ENCODE results near the gene SLC31A2. TPM values are rescaled to one million over a fixed set of nuclear protein-coding genes. Genes with fewer than 3 reads are reported as not detected.
"Not testable (repeated sequence)": the region's sequence is repeated elsewhere in the genome, so short reads cannot be mapped to it uniquely, and the experiment has no call there.

Gene SLC31A2
- polyA plus RNA-seq, 3 donors, result 82.9 to 247 (median 188) TPM

- H3K27ac Mint-ChIP-seq, result peak overlapping the region; percentile 77 to 92 (median 91)
Measured at GRCh38 chr9:113148781-113149510, 1.9 kb upstream of the SLC31A2 start.

GRCh38 chr9:113149561-113149960 is 1.2 kb upstream of the SLC31A2 start:
- H3K9me3 Mint-ChIP-seq, H3K4me3 Mint-ChIP-seq: not testable (repeated sequence)
- peaks cover 14 to 27% of the 10 kb centered on the region in 2 donors for H3K36me3 Mint-ChIP-seq

More at GRCh38 chr9:113148781-113149510, 1.9 kb upstream of the SLC31A2 start:
- H3K4me3 ChIP-seq (replicated peaks in 1 of 3; ENCODE audit: low read depth in 2 of 3, low read length in 3 of 3), result peak overlapping the region in 1 of 3 experiments; percentile 26
- peaks cover 8 to 12% (median 11%) of the 10 kb centered on the region in 3 donors for H3K27me3 Mint-ChIP-seq (ENCODE audit: low read depth in 3 of 3)
- H3K36me3 Mint-ChIP-seq, result peaks cover 14 to 24% of the 10 kb centered on the region in 2 donors
- H3K9me3 ChIP-seq (replicated peaks in 1 of 2; ENCODE audit: control insufficient read depth in 1 of 2, insufficient read depth in 1 of 2, low read length in 2 of 2), result no peaks in the 10 kb centered on the region
- H3K79me2 ChIP-seq (ENCODE audit: insufficient read depth, low read length), result peaks cover 30% of the 10 kb centered on the region
- H3K36me3 ChIP-seq (replicated peaks in 1 of 2; ENCODE audit: control insufficient read depth in 1 of 2, insufficient read depth in 2 of 2, low read length in 2 of 2), result peaks cover 4 to 8% of the 10 kb centered on the region in 2 donors
- 50% methylated on average over 2 of the region's 8 CpGs for WGBS (ENCODE audit: insufficient coverage)
- peak overlapping the region; percentile 52 for H2AFZ ChIP-seq (ENCODE audit: insufficient read depth, low read depth, low read length, poor library complexity, severe bottlenecking)
- peaks cover 46% of the 10 kb centered on the region for H3K4me1 Mint-ChIP-seq
- DNase-seq, result peak; percentile 29 to 58 (median 49)
- no peaks in the 10 kb centered on the region for H3K27me3 ChIP-seq (ENCODE audit: control insufficient read depth in 2 of 2, insufficient read depth in 2 of 2, low read length in 2 of 2)
- peak; percentile 42 for TF ChIP-seq CTCF (IDR thresholded peaks at IDR 0.05)
- peaks cover 46 to 47% of the 10 kb centered on the region in 2 donors for H3K4me1 ChIP-seq (ENCODE audit: control insufficient read depth in 1 of 2, insufficient read depth in 2 of 2, low read length in 2 of 2)
- peak overlapping the region; percentile 67 to 74 for H3K27ac ChIP-seq (ENCODE audit: low read depth in 1 of 2, low read length in 2 of 2)
- peak overlapping the region in 1 of 2 donors; percentile 28 for H3K4me3 Mint-ChIP-seq
- peak overlapping the region; percentile 13 for H3K9ac ChIP-seq (ENCODE audit: insufficient read depth, low read length, poor library complexity, severe bottlenecking)
- peaks cover 0 to 3% (median 0%) of the 10 kb centered on the region in 7 donors for H3K9me3 Mint-ChIP-seq
- H3K4me2 ChIP-seq (replicated peaks; ENCODE audit: extremely low read depth, low read length, poor library complexity, severe bottlenecking), result peak overlapping the region; percentile 43
- intact Hi-C loops (cut with micrococcal nuclease), result no loop called here
- H4K20me1 ChIP-seq (ENCODE audit: insufficient read depth, low read length), result peaks cover 16% of the 10 kb centered on the region

More at GRCh38 chr9:113149561-113149960, 1.2 kb upstream of the SLC31A2 start:
- peak overlapping the region; percentile 43 for H3K4me2 ChIP-seq (replicated peaks; ENCODE audit: extremely low read depth, low read length, poor library complexity, severe bottlenecking)
- Mint-ChIP-seq H3K4me1 (peaks cover 52% of the 10 kb centered on the region), H3K27me3 (ENCODE audit: low read depth in 3 of 3) (peaks cover 6 to 12% (median 8%) of the 10 kb centered on the region in 3 donors), H3K27ac (peak overlapping the region; percentile 77 to 92 (median 91))
- peak overlapping the region; percentile 52 for H2AFZ ChIP-seq (ENCODE audit: insufficient read depth, low read depth, low read length, poor library complexity, severe bottlenecking)
- H3K79me2 ChIP-seq (ENCODE audit: insufficient read depth, low read length), result peaks cover 36% of the 10 kb centered on the region
- H3K36me3 ChIP-seq (replicated peaks in 1 of 2; ENCODE audit: control insufficient read depth in 1 of 2, insufficient read depth in 2 of 2, low read length in 2 of 2); DNase-seq; intact Hi-C loops (cut with micrococcal nuclease); H3K9me3 ChIP-seq (replicated peaks in 1 of 2; ENCODE audit: control insufficient read depth in 1 of 2, insufficient read depth in 1 of 2, low read length in 2 of 2); H3K27me3 ChIP-seq (ENCODE audit: control insufficient read depth in 2 of 2, insufficient read depth in 2 of 2, low read length in 2 of 2): not testable (repeated sequence)
- peak overlapping the region; percentile 67 to 74 for H3K27ac ChIP-seq (ENCODE audit: low read depth in 1 of 2, low read length in 2 of 2)
- peak overlapping the region in 1 of 3 experiments; percentile 93 for H3K4me3 ChIP-seq (replicated peaks in 1 of 3; ENCODE audit: low read depth in 2 of 3, low read length in 3 of 3)
- H4K20me1 ChIP-seq (ENCODE audit: insufficient read depth, low read length), result peaks cover 22% of the 10 kb centered on the region
- 93% methylated on average over 5 of the region's 10 CpGs for whole genome bisulfite sequencing (ENCODE audit: insufficient coverage)
- H3K4me1 ChIP-seq (ENCODE audit: control insufficient read depth in 1 of 2, insufficient read depth in 2 of 2, low read length in 2 of 2), result peaks cover 52 to 53% of the 10 kb centered on the region in 2 donors
- H3K9ac ChIP-seq (ENCODE audit: insufficient read depth, low read length, poor library complexity, severe bottlenecking), result peak overlapping the region; percentile 13

Data from CD14-positive monocyte (primary cell).